A549 (cell line): Measurements from ENCODE around the gene HSFX1.
"Not testable (repeated sequence)": the region's sequence is repeated elsewhere in the genome, so short reads cannot be mapped to it uniquely, and the experiment has no call there.

ENCODE experiments used
- CEBPB ChIP-seq, 2 experiments: fragments of >200 bp in 1 of 2; sonication (Bioruptor Twin) in 1 of 2; formaldehyde crosslinking in 1 of 2; IDR thresholded peaks; 2 replicates each; pipeline ENCODE4 v1.6.1; 2012 to 2016
- CTCF ChIP-seq: fragments of >200 bp; sonication (Bioruptor Twin); formaldehyde crosslinking; IDR thresholded peaks from 3 replicates; pipeline ENCODE4 v1.5.1; 2016
- MAFK ChIP-seq: fragments of 450-650 bp; IDR thresholded peaks from 2 replicates; pipeline ENCODE4 v1.6.1; 2014; ENCODE audit not compliant: partially characterized antibody
- MYC ChIP-seq: IDR thresholded peaks from 2 replicates; pipeline ENCODE4 v1.6.1; 2012; ENCODE audit warnings: mild to moderate bottlenecking, inconsistent platforms, low read length, improper control_type of control experiment, borderline replicate concordance
- NFE2L2 ChIP-seq: fragments of 150-350 bp; conservative IDR thresholded peaks from 2 replicates; pipeline ENCODE4 v1.6.1; 2014; ENCODE audit warnings: low read length

GRCh38 chrX:149777999-149778398 lies 4.1 kb downstream of the HSFX1 start:
- TF ChIP-seq CTCF; MAFK; CEBPB (IDR thresholded peaks at IDR 0.05); MYC; NFE2L2: not testable (repeated sequence)
